Brain microvascular endothelial cell (primary cell): ENCODE results near the gene PIEZO2.
"Not testable (repeated sequence)": the region's sequence is repeated elsewhere in the genome, so short reads cannot be mapped to it uniquely, and the experiment has no call there.

Experiments
- DNase-seq: peaks from one replicate; pipeline ENCODE4 v3.0.0-alpha.2; 2020
- H3K27ac ChIP-seq: fragments of 250-450 bp; sonication (Bioruptor Pico); 2 replicates; pipeline ENCODE4 v1.5.1; 2020; ENCODE audit warnings: mild to moderate bottlenecking, moderate library complexity
- H3K27me3 ChIP-seq: fragments of 250-450 bp; sonication (Bioruptor Pico); replicated peaks from 2 replicates; pipeline ENCODE4 v1.5.1; 2020; ENCODE audit warnings: mild to moderate bottlenecking
- H3K36me3 ChIP-seq: fragments of 250-450 bp; sonication (Bioruptor Pico); replicated peaks from 2 replicates; pipeline ENCODE4 v1.5.1; 2020; ENCODE audit warnings: mild to moderate bottlenecking
- H3K4me3 ChIP-seq: 2 replicates; pipeline ENCODE4 v1.5.1; 2011; ENCODE audit warnings: low read depth, mild to moderate bottlenecking, control low read depth, low read length, moderate library complexity
- CTCF ChIP-seq: IDR thresholded peaks from 2 replicates; pipeline ENCODE4 v1.5.1; 2011; ENCODE audit warnings: low read depth, mild to moderate bottlenecking, moderate library complexity, low read length, control low read depth, inconsistent platforms; ENCODE audit errors: missing control alignments
- in situ Hi-C: cut with HindIII; loops from 2 replicates; pipeline ENCODE4 v1.10.0; 2017; ENCODE audit warnings: low sequenced_read_pairs, low pct_ligation_motif_present

PIEZO2 gene

GRCh38 chr18:11137400-11137799 is 12.0 kb downstream of the PIEZO2 start:
- Histone ChIP-seq H3K27ac (no peak overlapping the region), H3K36me3 (no peaks in the 10 kb centered on the region), H3K27me3 (no peaks in the 10 kb centered on the region), H3K4me3 (no peak overlapping the region)
- no peak for DNase-seq
- in situ Hi-C loops, result no loop called here
- TF ChIP-seq CTCF, result no peak

- Histone ChIP-seq H3K27ac (no peak overlapping the region), H3K36me3 (no peaks in the 10 kb centered on the region), H3K27me3 (no peaks in the 10 kb centered on the region), H3K4me3 (no peak overlapping the region)
- no peak for TF ChIP-seq CTCF
- in situ Hi-C loops, result no loop called here
- peak; percentile 27 for DNase-seq
Observed at GRCh38 chr18:11136241-11136640, 13.1 kb downstream of the PIEZO2 start.

- no peak overlapping the region for H3K27ac ChIP-seq
- H3K36me3 ChIP-seq, result no peaks in the 10 kb centered on the region
- peak; percentile 38 for DNase-seq
- no peaks in the 10 kb centered on the region for H3K27me3 ChIP-seq
- no peak overlapping the region for H3K4me3 ChIP-seq
- no peak for TF ChIP-seq CTCF
- in situ Hi-C loops, result no loop called here
Observed at GRCh38 chr18:11134940-11135339, 14.4 kb downstream of the PIEZO2 start.

GRCh38 chr18:11129059-11129458 is 20.3 kb downstream of the PIEZO2 start:
- DNase-seq, H3K4me3 ChIP-seq, H3K27ac ChIP-seq, H3K27me3 ChIP-seq, in situ Hi-C loops, H3K36me3 ChIP-seq: not testable (repeated sequence)

- no peaks in the 10 kb centered on the region for H3K36me3 ChIP-seq
- H3K27ac ChIP-seq, result no peak overlapping the region
- no peak for TF ChIP-seq CTCF
- H3K27me3 ChIP-seq, result no peaks in the 10 kb centered on the region
- no peak overlapping the region for H3K4me3 ChIP-seq
- no peak for DNase-seq
- in situ Hi-C loops, result no loop called here
Observed at GRCh38 chr18:11125492-11126315, 23.7 kb downstream of the PIEZO2 start.

GRCh38 chr18:11124054-11124453 is 25.3 kb downstream of the PIEZO2 start:
- Histone ChIP-seq H3K27me3 (no peaks in the 10 kb centered on the region), H3K4me3 (no peak overlapping the region), H3K27ac (no peak overlapping the region), H3K36me3 (no peaks in the 10 kb centered on the region)
- DNase-seq, result no peak
- TF ChIP-seq CTCF, result no peak
- in situ Hi-C loops, result no loop called here
